ENCODE data around the gene ZNF532.

Gene ZNF532

GRCh38 chr18:58970943-58971790, 106.5 kb downstream of the ZNF532 start:
- no peak for DNase-seq (ENCODE audit: low spot score)

GRCh38 chr18:58975296-58975695, 110.6 kb downstream of the ZNF532 start:
- DNase-seq (ENCODE audit: low spot score), result no peak

GRCh38 chr18:58975781-58976180, 111.1 kb downstream of the ZNF532 start:
- no peak for DNase-seq (ENCODE audit: low spot score)

GRCh38 chr18:58977223-58977622, 112.5 kb downstream of the ZNF532 start:
- no peak for DNase-seq (ENCODE audit: low spot score)

- DNase-seq (ENCODE audit: low spot score), result no peak
These were observed 113.1 kb downstream of the ZNF532 start for GRCh38 chr18:58977801-58978200.

- no peak for DNase-seq (ENCODE audit: low spot score)
These were observed 114.2 kb downstream of the ZNF532 start for GRCh38 chr18:58978916-58979315.

DNA sequence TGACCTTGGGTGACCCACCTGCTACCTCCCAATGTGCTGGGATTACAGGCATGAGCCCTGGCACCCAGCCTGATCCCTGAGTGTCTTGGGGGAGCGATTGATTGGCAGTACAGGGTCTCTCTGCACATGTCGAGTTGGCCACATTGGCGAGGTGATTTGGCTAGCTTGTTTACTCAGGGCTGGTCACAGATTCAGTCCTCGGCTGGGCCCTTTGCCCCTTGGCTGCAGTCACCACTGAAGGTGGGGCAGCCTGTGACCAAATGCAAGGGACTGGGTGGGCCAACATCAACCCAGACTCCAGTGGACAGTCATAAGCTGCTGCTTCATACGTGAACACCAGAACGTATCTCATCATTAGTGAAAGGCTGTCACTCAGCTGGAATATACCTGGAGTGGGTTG, 114.9 kb downstream of the ZNF532 start:
- DNase-seq (ENCODE audit: low spot score), result no peak

- no peak for DNase-seq (ENCODE audit: low spot score)
These were observed 116.3 kb downstream of the ZNF532 start for GRCh38 chr18:58980991-58981390.

GRCh38 chr18:58983260-58984155, 118.8 kb downstream of the ZNF532 start:
- no peak for DNase-seq (ENCODE audit: low spot score)

DNA sequence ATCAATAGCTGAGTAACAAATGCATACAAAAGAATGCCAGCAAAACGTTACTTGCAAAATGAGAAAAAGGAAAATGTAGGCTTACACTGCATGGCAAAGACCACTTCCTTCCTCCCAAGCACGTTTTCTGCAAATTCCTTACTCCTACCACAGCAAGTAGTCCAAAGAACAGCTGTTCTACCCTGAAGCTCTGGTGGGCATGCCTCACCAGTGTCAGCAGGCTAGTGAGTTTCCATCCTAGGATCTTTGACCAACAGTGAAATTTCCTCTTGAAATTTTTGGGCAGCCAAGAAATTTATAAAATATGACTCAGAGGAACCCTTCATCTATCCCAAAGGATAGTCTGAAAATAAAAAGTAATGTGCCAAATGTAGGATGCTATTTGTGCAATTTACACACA, 123.9 kb downstream of the ZNF532 start:
- no peak for DNase-seq (ENCODE audit: low spot score)

GRCh38 chr18:58989184-58989759, 124.6 kb downstream of the ZNF532 start:
- no peak for DNase-seq (ENCODE audit: low spot score)

DNA sequence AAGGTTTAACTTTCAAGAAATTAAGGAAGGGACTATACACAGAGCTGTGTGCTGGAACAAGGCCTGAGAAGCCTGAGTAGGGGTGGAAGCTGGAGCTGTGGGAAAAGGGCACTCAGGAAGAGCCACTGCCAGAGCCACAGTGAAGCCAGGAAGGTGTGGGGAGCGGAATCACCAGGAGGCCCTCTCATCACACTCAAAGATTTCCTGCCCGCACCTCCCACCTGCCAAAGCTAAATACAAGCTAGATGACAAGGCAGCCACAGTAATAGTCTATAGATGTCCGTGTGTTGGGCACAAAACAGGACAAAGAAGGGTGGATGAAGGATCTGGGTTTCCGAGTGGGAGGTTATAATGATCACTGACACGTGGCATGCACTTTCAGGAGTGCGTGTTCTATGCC, 126.0 kb downstream of the ZNF532 start:
- DNase-seq (ENCODE audit: low spot score), result no peak

DNA sequence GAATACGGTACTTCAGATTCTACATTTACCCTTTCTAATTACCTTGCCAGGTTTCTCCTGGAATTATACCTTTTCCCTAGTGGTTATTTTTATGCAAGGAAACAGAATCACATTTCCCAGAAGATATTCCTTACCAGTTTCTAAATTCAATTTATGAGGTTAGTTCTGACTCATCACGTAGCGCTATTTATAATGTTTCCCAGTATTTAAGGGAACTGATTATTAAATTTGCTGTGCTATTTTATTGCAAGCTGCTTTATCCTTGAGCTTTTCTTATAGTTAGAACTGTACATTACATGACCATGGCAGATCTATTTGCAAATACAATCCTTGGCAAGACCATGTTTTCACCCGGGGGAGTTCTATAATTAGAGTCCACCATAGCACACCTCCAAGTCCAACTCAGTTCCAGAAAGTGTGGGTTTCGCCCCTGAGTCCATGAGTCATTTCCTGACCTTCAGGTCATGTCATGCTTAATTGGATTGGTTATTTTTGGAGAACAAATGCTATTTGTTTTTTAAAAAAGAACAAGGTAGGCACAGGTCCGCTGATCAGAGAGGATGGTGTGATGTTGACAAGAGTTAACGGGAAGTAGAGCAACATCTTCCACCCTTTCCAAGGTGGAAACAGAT, 126.6 kb downstream of the ZNF532 start:
- DNase-seq (ENCODE audit: low spot score), result peak; percentile 58

GRCh38 chr18:58992301-58993231, 127.9 kb downstream of the ZNF532 start:
- DNase-seq (ENCODE audit: low spot score), result no peak

- DNase-seq (ENCODE audit: low spot score), result peak; percentile 50
These were observed 128.6 kb downstream of the ZNF532 start for GRCh38 chr18:58993260-58993659.

GRCh38 chr18:58995663-58996062, 131.0 kb downstream of the ZNF532 start:
- DNase-seq (ENCODE audit: low spot score), result no peak

- no peak for DNase-seq (ENCODE audit: low spot score)
These were observed 131.5 kb downstream of the ZNF532 start for GRCh38 chr18:58996131-58996641.

DNA sequence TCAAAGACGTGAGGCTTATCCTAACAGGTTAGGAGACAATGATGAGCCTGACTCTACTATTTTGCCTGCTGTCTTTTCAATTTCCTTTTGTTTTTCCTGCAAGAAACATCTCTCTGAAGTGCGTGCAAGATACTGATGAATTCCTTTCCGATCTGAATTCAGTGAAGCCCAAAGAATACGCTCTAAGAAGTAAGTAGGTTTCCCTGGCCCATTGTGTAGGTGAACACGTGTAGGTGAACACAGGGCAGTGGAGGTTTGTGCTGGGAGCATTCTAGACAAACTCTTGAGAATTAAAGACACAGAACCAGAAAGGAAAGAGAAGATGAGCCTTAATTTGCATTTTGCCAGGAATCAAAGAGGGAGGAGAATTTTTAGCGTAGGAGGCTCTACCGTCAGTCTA, 132.0 kb downstream of the ZNF532 start:
- DNase-seq (ENCODE audit: low spot score), result no peak

DNA sequence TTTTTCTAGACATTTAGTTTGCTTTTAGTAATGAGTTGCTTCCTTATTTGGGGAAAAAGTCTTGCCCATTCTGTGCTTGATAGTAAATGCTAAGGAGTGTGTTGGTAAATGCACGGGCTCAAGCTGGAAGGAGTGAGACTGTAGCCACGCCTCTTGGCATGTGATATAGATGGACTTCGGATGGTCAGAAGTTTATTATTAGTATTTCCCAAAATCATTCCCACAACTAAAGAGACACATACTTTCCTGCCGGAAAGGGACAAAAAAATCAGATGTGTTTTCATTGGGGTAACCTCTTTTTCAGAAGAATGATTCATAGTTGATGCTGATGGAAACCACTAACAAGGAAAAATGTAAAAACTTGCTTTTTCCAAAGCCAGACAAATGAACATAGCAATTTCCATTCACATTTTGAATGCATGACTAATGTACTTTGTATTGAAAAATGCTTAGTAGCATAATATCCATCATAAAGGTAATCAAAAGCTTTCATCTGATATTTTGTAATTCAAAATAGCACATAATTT, 133.2 kb downstream of the ZNF532 start:
- DNase-seq (ENCODE audit: low spot score), result no peak

DNA sequence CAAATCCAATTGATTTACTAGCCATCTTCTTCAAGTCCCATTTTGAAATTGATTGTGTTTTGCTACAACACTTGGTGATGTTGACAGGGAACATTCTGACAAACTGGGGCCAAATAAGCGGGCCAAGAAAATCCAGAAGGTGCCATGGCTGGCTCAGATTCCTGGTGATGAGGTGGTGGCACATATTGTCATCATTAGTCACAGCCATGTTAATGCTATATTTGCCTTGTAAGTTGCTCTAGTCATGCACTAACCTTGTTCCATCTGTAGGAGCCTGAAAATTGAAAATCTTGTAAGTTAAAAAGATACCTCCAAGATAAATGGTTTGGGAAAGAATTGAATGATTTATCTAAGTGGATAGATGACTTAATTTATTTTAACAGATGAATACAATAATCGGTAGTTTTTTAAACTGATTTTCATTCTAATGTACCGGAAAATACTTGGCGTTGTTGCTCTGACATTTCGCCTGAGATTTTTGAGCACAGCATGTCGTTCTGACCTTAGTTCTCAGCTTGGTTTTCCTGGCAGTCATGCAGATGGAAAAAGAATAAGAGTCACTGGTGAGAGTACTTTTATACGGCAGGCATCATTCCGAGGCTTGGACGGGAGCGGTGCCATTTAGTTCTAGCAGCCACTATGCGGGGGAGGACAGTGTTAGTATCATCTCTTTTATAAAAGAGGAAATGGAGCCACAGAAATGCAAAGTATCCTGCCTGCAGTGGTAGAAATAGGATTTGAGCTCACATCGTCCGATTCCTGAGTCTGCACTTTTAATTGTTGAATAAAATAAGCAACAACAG, 133.9 kb downstream of the ZNF532 start:
- no peak for DNase-seq (ENCODE audit: low spot score)
